ENCODE measurements around the gene PRKCB. TPM values are rescaled to one million over a fixed set of nuclear protein-coding genes. Genes with fewer than 3 reads are reported as not detected.
A peak's percentile ranks its signal among the peaks of the same experiment; 100 is the strongest.

Gene PRKCB
- total RNA-seq, 1 donor from 2014 or later = 0.76 TPM

DNA sequence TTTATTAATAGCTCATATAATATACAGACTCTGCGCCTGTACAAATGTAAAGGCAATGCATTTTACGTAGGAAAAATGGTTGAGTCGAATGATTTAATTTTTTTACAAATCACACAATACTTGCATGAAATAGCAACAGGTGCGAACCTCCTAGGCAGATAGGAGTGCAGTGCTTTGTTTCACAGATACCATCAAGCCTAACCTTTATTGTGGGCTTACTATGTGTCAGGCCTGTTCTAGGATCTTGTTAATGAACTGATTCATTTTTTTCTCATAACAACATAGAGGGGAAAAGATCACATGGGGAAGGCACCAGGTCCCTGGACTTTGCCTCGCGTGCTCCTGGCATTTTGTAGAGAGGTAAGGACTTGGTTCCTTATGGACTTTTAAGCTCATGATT, 107.8 kb downstream of the PRKCB start:
- ATAC-seq = no peak

DNA sequence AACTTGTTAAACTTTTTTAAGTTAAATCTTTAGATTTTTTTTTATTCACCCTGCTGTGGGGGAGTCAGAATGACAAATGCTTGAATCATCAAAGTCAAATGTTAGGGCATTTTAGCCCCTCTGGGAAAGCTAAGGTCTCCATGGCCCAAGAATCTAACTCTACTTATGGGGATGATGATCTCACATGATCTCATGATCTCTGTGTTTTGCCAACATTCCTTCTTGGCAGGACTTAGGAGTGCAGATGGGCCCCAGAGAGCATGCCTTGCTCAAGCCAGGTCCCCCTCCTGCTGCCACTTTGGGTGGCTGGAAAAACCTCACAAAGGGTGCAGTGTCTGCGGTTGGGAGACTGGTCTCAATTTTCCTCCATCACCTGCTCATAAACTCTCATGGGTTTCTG, 108.6 kb downstream of the PRKCB start:
- no peak for ATAC-seq

DNA sequence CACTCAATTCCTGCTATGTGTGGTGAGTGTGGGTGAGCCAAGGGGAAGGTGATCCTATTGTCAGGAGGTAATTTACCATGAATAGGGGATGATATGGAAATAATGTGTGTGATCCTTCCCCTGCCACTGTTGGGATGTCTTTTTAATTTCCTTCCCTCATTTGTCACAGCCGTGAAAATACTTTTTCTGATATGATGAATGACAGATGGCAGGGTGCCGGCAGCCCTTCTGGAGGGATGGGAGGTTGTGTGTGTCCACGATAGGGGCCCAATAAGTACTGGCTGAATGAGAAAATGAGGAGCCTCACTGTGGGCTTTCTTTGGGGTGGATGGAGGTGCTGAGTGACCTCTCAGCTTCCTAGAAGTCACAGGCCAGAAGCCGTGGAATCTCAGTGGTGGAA, 109.5 kb downstream of the PRKCB start:
- no peak for ATAC-seq

DNA sequence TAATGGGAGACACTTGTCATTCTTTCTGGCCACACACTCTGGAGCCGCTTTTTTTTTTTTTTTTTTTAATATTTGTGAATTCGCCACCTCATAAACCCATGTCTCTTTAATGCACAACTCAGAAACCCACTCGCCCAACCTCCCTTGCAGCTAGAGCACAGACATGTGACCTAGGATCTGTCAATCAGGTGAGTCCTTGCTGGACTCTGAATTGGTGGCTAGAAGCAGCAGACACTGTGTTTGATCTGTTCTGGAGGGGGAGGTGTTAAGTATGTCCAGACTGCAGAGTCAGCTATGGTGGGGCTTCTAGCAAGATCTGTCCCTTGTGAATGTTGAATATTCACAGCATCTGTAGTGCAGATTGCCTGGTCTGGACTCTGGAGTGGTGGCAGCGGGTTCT, 112.1 kb downstream of the PRKCB start:
- no peak for ATAC-seq

DNA sequence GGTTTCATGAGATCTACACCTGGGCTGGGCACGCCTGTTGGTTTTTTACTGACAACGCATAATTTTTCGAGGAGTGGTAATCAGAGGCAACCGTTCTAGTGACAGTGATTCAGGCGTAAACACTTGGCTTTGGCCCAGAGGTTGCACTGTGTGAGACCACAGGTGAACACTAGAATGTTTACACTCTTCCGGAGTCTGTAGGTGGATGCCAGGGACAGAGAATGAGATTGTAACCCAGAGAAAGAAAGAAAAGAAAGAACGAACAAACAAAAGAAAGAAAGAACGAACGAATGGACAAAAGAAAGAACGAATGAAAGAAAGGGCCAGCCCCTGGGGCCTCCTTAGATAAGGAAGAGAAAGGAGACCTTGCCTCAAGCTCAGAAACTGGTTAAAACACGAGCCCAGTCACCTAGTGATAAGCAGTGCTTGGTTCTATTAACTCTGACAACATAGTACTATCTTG, 113.2 kb downstream of the PRKCB start:
- no peak for ATAC-seq

DNA sequence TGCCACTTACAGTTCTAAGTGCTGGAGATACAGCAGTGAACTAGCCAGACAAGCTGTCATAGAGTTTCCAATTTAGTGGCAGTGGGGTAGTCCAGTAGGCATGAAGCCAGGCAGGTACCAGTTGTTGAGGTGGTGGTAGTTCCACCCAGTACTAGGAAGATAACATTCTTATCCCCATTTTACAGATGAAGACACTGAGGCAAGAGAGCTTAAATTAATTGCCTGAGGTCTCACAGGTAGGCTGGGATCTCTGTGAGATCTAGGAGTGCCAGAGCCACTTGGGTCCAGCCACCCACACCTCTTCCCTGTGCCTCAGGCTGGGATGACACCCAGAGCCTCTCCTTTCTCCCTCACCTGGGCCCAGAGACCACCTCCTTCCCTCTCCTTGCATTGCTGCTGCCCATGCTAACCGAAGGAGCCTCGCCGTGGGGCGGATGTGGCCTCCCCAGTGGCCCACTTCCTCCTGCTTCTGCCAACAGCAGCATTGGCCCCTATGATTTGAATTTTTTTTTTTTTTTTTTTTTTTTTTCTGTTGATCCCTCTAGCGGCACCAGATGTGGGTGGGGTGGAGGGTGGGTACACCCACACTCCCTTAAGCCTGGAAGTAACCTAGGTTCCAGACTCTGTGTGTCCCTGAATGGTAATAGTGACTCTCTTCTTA, 114.0 kb downstream of the PRKCB start:
- ATAC-seq = peak; percentile 51

DNA sequence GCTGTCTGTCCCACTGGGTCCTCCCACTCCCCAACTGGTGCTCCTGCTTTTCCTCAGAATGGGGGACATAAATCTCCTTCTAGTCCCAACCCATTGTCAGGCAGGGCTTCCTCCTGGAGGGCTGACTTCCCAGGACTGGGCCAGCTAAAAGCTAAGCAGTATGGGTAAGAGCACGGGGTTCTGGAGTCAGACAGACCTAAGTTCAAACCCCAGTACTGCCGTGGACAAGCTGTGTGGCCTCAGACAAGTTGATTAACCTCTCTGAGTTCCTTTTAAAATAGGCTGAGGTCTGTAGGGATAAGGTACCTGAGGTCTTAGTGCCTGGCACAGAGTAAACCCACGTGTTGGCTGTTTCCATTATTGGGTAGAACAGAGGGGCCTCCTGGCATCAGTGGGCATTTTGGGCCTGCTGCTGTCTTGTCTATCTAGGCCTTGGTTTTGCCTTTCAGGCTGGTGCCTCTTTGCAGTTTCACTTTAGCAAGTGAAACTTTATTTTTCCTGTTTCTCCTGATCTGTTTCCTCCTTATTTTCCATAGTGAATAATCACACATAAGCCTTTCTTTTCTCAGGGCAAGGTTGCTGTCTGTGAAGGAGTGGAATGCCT, 114.6 kb downstream of the PRKCB start:
- ATAC-seq = no peak

DNA sequence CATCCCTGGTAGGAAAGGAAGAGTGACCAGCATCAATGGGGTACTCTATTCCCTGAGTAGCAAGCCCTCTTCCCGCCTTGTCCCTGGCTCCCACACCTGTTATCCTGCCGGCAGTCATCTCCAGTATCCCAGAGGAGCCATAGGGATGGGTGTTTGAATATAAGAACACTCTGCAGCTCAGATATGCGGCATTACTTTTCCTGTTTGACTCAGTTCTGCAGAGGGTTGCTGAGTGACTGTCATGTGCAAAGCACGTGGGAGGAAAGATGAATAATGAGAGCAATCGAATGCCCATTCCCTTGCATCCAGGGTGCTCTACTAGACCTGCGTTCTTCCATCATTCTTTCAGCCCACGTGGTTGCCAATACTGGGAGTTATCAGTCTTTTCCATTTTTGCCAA, 115.1 kb downstream of the PRKCB start:
- ATAC-seq = no peak

DNA sequence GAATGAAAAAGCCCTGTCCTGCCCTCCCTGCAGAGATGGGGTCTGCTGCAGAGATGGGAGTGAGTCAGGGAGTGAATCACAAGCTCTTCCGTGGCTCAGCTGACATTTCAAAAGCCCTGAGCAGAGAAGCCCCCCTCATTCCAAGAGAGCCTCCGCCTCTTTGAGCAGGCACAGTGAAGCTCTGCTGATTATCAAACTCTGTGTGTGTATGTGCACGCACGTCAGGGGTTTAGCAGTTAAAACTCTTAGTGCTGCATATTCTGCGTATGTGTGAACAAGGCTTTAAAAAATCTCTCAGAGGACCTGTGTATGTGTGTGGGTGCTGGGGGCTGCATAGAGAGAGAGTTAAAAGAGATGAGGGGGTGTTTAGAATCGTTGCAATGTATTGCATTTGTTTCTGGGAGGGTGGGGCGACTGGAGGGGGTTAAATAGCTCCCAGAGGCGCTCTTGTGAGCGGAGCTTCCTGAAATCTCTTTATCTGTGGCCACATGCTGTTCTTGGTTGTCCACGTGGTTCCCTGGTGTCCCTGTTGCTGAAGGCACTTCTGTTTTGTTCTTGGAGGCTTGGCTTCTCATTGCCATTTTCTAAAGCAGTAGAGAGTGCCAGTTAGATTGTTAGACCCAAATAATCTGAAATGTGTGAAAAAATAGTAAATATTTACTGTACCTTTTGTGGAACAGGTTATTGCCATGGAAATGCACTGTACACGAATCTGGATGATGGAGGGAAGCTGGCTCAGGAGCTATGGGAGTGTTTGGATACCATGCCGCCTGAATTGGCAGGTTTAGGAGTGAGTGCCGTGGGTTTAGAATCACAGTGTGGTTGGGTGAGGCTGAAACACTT, 116.6 kb downstream of the PRKCB start:
- no peak for ATAC-seq

DNA sequence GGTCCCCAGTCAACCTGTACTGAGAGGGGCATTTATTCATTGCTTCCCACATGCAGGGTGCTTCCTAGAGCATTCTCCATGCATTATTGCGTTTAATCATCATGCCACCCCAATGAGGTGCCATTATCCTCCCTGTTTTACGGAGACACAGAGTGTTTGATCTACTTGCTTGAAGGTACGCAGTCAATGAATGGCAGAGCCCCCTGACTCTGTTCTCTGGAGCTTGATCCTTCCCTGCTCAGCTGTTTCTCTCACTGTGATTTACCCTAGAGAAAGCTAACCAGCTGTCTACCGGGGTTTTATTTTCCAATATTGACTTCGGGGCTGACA, 117.2 kb downstream of the PRKCB start:
- ATAC-seq = no peak

DNA sequence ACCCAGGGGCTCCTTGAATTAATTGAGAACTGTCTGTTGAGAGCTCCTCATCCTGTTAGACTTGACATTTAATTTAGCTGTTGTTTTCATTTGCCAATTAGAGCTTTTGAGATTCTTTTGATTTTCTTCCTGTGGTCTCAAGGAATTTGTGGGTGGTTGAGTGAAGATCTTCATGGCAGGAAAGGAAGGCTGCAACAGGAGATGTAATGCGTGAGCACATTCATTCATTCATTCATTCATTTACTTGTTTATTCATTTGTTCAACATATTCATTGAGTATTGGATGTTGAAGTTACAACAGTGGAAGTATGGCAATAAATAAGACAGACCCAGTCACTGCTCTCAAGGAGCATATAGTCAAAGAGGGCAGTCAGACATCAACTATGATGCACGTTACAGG, 117.7 kb downstream of the PRKCB start:
- ATAC-seq = no peak

DNA sequence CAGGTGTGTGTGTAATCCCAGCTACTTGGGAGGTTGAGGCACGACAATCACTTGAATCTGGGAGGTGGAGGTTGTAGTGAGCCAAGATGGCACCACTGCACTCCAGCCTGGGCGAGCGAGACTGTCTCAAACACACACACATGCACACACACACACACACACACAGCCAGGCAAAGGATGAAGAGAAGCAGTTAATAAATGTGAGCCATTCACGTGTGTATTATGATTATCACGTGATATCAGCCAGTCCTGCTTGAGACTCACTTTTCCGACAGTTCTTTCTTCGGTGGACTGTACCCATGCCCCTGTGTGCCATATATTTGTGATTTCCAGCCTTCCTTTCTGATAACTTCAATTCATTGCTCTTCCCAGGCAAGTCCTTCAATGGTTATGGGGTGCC, 119.3 kb downstream of the PRKCB start:
- no peak for ATAC-seq

DNA sequence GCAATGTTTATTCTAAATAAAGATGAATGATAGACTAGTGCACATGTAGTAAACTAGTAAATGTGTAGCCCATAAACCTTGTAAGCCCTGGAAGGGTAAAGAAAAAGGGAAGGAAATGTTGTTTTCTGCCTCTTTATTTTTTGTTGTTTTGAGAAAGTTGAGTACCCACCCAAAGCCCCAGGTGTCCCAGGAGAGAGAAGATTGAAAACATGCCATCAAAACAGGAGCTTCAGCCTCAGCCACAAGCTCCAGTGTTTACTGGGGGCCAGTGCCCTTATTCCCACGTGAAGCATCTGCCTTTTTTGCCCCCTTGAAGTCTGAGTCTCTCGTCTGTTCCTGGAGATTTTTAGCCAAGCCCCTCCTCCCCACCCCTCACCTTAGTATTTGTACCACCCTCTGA, 121.5 kb downstream of the PRKCB start:
- ATAC-seq = no peak

DNA sequence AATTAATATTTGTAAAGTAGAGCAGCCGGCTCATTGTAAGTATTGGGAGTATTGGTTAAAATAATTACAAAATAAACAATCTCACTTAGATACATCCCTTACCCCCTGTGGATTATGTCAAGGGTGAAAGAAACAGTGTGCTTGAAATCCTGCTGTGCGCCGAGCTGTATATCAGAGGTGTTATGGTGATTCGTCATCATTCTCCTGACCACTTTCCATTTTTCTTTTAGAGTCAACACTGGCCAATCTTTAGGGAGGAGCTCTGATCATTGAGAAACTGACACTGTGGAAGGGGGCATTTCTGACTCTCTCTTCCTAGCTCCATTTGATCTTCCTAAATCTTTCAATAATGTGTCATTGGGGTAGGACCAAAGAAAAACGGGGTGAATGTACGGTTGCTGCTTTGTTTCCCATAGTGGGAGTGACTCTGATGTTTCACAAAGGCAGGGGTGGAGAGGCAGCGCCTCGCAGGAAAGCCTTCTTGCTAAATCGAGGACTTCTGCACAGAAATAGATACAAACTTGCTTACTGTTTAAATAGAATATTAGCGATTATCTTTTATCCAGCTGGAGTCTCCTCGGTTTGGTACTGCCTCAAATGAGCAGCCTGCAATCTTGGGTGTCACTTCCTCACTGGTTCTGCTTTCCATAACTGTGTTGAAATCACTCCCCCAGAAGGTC, 123.4 kb downstream of the PRKCB start:
- ATAC-seq = no peak

DNA sequence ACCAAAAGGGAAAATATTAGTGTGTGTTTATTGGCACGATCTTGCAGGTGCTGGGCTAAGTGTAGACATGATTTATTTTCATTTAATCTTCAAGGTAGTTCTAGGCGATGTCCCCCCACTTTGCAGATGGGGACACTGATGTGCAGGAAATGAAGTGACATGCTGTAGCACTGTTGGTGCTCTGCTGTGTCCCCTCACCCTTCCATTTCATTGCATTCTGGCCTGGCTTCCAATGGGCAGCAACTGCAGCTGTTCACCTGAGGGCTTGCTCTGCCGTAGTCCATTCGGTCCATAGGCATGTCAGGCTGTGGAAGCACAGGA, 123.9 kb downstream of the PRKCB start:
- no peak for ATAC-seq

DNA sequence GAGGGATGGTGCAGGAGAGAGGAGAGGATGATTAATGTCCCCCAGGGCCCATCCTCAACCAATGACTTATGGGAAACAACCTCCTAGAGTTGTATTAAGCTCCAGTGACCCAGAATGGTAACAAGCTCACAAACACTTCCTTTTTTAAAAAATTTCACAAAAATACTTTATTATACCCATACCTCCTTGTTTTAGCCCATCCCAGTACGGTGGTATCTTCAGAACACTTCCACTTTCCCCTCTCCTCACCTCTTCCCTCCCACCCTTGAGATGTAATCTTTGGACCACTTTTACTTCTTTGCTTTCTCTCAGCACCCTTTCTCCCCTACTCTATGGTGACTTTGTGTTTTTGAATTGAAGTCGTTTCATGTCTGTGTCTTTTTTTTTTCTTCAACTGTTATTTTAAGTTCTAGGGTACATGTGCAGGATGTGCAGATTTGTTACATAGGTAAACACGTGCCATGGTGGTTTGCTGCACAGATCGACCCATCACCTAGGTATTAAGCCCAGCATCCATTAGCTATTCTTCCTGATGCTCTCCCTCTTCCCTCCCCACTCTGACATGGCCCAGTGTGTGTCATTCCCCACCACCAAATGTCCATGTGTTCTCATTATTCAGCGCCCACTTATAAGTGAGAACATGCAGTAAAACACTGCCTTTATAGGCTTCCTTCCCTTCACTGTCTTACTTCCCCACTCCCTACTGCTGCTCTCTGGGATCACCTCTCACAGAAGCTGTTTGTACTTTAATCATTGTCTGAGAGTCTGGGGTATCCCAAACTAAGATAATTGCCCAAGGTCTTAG, 124.5 kb downstream of the PRKCB start:
- no peak for ATAC-seq

DNA sequence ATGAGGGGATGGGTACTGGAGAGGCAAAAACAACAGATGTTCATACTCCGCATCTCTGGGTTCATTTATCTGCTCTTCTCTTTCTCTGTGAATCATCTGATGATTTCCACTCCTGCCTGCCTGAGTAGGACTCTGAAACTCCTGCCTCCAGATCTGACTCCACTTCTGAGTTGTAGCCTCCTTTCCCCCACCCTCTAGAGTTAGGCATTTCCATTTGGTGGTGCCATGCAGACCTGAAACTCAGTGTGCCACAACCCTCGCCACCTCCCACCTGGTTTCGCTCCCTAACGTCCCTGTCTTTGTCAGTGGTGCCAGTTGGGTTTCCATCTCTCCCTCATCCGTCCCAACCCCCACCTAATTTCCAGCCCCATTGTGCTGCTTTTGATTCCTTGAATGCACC, 126.2 kb downstream of the PRKCB start:
- ATAC-seq = no peak

DNA sequence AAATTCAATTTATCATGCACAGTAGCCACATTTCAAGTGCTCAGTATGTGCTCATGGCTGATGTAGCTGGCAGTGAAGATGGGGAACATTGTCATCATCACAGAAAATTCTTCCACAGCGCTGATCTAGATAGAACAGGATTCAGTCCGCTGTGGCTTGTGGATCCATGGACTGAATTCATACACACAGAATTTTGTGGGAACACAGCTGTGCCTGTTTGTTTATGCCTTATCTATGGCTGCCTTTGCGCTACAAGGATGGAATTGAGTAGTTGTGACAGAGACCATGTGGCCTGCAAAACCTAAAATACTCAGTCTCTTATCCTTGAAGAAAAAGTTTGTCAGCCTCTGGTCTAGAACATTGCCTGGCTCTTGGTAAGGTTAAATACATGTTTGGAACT, 128.4 kb downstream of the PRKCB start:
- ATAC-seq = no peak

DNA sequence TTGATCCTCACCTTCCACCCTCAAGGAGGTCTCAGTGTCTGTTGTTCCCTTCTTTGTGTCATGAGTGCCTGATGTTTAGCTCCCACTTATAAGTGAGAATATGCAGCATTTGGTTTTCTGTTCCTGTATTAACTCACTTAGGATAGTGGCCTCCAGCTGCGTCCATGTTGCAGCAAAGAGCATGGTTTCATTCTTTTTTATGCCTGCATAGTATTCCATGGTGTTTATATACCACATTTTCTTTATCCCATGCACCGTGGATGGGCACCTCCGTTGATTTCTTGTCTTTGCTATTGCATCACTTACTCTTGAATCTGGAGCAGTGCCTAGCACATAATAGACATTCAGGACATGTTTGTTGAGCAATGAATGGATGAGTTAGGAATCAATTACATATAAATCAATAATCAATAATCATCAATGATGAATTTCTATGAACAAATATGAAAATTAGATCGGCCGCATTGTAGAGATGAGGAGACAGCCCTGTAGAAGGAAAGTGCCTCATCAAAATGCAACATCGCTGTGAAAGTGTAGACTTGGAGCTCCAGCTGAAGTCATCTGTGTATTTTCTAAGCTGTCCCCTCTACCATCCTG, 129.5 kb downstream of the PRKCB start:
- ATAC-seq = no peak

DNA sequence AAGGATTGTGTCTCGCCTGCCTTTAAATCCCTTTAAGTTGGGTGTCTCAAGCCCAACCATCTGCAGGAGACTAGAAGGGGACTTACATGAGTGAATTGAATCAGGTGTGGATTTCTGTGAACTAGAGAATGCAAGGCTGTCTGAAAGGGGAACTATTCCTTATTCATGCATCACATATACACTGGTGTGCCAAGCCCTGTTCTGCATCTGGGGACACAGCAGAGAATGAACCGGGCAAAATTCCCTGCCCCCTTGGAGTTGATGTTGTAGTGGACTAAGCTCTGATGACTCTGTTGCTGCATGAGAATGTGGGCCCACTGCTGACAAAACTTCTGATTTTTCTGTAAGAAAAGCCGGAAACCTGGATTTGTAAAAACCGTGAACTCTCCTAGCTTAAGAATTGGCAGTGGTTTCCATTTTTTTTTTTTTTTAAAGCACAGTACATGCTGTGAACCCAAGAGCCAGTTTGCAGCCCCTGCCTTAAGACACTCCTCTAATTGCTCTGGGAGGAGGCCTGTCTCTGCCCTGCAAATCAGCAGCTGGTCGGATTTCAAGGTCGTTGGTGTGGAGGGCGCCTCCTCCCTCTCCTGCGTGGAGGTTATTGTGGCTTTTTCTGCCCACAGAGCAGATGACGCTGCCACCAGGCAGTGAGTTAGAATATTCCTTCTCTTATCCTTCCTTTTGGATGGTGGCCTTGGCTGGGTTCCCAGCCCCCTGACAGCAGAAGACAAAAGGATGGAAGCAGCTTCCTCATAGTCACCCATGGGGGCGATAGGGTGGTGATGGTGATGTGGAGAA, 131.0 kb downstream of the PRKCB start:
- ATAC-seq = no peak

DNA sequence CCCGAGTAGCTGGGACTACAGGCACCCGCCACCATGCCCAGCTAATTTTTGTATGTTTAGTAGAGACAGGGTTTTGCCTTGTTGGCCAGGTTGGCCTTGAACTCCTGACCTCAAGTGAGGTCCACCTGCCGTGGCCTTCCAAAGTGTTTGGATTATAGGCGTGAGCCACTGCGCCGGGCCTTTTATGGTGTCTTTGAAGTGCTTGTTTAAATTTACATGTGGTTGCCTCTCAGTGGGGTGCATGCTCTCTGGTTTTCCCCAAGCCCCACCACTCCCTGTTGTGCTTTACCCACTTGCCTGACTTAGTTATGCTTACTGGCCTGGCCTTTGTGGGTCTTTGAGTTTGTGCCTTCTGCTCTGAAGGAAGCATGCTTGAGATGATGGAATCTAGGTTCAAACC, 132.0 kb downstream of the PRKCB start:
- no peak for ATAC-seq
